ENCODE measurements around the gene TMPRSS3.

TMPRSS3 gene

GRCh38 chr21:42330380-42331371 lies 65.2 kb downstream of the TMPRSS3 start:
- DNase-seq, result no peak

GRCh38 chr21:42324896-42325295 lies 71.0 kb downstream of the TMPRSS3 start:
- DNase-seq, result no peak
